ENCODE data around the gene LRRFIP1.

DNA sequence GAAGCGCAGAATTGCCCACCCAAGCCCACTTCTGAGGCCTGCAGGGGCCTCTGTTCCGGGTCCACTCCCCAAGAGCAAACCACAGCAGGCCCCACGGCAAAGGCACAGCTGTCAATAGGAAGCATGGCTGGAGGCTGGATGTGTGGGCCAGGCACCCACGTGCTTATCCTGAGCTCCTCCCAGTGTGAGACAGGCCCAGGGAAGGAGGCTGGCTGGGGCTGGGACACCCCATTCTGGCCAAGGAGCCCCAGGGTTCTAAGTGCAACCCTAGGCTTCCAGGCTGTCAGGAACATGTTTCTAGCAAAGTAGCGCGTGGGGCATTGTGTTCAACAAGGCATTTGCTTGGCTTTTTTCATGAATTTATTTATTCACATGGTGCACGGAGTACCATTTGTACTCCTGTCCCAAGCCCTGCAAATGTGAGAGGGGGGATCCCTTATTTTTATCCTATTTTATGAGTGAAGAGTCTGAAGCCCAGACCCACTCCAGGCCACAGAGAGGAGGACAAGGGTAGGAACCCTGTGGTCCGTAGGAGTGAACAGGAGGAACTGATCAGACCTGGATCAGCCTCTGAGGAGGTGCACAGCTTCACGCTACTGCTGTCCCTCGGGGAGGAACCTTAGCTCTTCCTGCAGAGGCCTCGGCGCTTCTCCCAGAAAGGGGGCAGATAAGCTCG lies 30.7 kb upstream of the LRRFIP1 start:
- TF ChIP-seq, protein P1, sequence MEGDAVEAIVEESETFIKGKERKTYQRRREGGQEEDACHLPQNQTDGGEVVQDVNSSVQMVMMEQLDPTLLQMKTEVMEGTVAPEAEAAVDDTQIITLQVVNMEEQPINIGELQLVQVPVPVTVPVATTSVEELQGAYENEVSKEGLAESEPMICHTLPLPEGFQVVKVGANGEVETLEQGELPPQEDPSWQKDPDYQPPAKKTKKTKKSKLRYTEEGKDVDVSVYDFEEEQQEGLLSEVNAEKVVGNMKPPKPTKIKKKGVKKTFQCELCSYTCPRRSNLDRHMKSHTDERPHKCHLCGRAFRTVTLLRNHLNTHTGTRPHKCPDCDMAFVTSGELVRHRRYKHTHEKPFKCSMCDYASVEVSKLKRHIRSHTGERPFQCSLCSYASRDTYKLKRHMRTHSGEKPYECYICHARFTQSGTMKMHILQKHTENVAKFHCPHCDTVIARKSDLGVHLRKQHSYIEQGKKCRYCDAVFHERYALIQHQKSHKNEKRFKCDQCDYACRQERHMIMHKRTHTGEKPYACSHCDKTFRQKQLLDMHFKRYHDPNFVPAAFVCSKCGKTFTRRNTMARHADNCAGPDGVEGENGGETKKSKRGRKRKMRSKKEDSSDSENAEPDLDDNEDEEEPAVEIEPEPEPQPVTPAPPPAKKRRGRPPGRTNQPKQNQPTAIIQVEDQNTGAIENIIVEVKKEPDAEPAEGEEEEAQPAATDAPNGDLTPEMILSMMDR (IDR thresholded peaks at IDR 0.05 in 2 of 3, conservative IDR thresholded peaks at IDR 0.05 in 1 of 3; ENCODE audit: control insufficient read depth in 2 of 3, extremely low read depth in 1 of 3, insufficient read depth in 1 of 3, low read depth in 3 of 3, low read length in 3 of 3): no peak
- TF ChIP-seq POLR2A (IDR thresholded peaks at IDR 0.05; ENCODE audit: low read depth, low read length): no peak
- TF ChIP-seq, protein P2, sequence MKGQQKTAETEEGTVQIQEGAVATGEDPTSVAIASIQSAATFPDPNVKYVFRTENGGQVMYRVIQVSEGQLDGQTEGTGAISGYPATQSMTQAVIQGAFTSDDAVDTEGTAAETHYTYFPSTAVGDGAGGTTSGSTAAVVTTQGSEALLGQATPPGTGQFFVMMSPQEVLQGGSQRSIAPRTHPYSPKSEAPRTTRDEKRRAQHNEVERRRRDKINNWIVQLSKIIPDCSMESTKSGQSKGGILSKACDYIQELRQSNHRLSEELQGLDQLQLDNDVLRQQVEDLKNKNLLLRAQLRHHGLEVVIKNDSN (IDR thresholded peaks at IDR 0.05; ENCODE audit: borderline replicate concordance, extremely low read length, insufficient read depth, low read depth, low read length): no peak
- TF ChIP-seq, protein P3, sequence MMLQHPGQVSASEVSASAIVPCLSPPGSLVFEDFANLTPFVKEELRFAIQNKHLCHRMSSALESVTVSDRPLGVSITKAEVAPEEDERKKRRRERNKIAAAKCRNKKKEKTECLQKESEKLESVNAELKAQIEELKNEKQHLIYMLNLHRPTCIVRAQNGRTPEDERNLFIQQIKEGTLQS (IDR thresholded peaks at IDR 0.05; ENCODE audit: borderline replicate concordance, extremely low read depth, low read depth, low read length): no peak
- TF ChIP-seq KDM1A (IDR thresholded peaks at IDR 0.05; ENCODE audit: borderline replicate concordance): no peak
- no peak for TF ChIP-seq POLR2AphosphoS2 (IDR thresholded peaks at IDR 0.05; ENCODE audit: low read depth, low read length)
- TF ChIP-seq HDAC6 (IDR thresholded peaks at IDR 0.05; ENCODE audit: unreplicated experiment): no peak
- TF ChIP-seq ZNF384 (IDR thresholded peaks at IDR 0.05; ENCODE audit: borderline replicate concordance, low read depth, low read length): no peak
- no peak for TF ChIP-seq JUNB (IDR thresholded peaks at IDR 0.05)
- TF ChIP-seq POLR2AphosphoS5 (IDR thresholded peaks at IDR 0.05; ENCODE audit: low read length): no peak
- no peak for TF ChIP-seq YY1 (IDR thresholded peaks at IDR 0.05; ENCODE audit: low read depth, low read length)

All from GM12878 (cell line).